ENCODE measurements around the gene TOE1.
"Not testable (repeated sequence)": the region's sequence is repeated elsewhere in the genome, so short reads cannot be mapped to it uniquely, and the experiment has no call there.

TOE1 gene

DNA sequence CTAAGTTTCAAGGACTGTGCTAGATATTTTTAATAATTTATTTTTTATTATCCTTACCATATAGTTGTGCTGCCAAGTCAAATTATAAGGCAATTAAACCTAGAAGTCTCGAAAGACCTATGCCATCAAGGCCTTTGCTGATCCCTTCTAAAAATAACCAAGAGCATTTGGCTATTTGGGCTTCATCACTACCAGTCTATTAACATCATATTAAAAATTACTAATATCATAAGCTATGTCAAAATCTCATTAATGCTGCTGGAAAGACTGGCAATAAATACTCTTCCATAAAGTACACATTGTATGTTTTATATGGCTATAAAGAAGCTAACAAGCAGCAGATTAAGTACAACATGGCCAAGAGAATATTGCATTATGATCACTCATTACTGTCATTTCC lies 43.2 kb downstream of the TOE1 start:
- TF ChIP-seq, protein P1, sequence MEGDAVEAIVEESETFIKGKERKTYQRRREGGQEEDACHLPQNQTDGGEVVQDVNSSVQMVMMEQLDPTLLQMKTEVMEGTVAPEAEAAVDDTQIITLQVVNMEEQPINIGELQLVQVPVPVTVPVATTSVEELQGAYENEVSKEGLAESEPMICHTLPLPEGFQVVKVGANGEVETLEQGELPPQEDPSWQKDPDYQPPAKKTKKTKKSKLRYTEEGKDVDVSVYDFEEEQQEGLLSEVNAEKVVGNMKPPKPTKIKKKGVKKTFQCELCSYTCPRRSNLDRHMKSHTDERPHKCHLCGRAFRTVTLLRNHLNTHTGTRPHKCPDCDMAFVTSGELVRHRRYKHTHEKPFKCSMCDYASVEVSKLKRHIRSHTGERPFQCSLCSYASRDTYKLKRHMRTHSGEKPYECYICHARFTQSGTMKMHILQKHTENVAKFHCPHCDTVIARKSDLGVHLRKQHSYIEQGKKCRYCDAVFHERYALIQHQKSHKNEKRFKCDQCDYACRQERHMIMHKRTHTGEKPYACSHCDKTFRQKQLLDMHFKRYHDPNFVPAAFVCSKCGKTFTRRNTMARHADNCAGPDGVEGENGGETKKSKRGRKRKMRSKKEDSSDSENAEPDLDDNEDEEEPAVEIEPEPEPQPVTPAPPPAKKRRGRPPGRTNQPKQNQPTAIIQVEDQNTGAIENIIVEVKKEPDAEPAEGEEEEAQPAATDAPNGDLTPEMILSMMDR (IDR thresholded peaks at IDR 0.05; ENCODE audit: control extremely low read depth, extremely low read depth, low read depth, missing control alignments) = no peak
- ChIA-PET CTCF (interaction anchor here (0.6 kb wide), 1 partner anchor 10 kb away, joined by 5 read pairs; no protein-coding TSS in a partner anchor), POLR2A (no interaction called here)
- DNase-seq (ENCODE audit: extremely low spot score) = no peak

DNA sequence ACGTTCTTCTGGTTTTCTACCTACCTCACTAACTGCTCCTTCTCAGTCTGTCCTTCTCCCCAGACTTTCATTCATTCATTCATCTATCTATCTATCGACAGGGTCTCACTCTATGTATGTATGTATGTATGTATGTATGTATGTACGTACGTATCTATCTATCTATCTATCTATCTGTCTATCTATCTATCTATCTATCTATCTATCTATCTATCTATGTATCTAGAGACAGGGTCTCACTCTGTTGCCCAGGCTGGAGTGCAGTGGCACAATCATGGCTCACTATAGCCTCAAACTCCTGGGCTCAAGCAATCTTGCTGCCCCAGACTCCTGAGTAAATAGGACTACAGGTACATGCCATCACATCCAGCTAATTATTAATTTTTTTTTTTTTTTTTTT lies 44.2 kb downstream of the TOE1 start:
- DNase-seq (ENCODE audit: extremely low spot score); POLR2A ChIA-PET: not testable (repeated sequence)
- CTCF ChIA-PET = interaction anchor here (1.6 kb wide), 1 partner anchor 25 kb away, joined by 8 read pairs; no protein-coding TSS in a partner anchor

DNA sequence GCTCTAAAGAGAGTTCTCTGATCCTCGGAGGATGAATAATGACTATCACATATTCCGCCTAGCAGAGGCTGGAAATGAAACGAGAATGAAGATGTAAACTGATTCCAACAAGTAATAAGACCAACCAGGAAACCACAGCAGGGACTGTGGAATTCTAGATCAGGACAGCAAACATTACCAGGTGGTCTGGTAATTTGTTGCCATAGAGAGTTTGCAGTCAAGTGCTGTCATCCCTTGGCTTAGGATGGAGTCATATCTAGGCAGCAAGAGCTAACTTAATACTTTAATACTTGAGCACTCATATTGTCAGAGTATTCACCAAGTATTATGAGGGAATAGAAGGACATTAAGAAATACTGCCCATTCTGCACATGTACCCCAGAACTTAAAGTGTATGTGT lies 45.3 kb downstream of the TOE1 start:
- CTCF ChIA-PET = interaction anchor here (1.6 kb wide), 1 partner anchor 26 kb away, joined by 8 read pairs; no protein-coding TSS in a partner anchor
- TF ChIP-seq, protein P1 (IDR thresholded peaks at IDR 0.05; ENCODE audit: control extremely low read depth, extremely low read depth, low read depth, missing control alignments) = no peak
- no peak for DNase-seq (ENCODE audit: extremely low spot score)
- POLR2A ChIA-PET = no interaction called here

DNA sequence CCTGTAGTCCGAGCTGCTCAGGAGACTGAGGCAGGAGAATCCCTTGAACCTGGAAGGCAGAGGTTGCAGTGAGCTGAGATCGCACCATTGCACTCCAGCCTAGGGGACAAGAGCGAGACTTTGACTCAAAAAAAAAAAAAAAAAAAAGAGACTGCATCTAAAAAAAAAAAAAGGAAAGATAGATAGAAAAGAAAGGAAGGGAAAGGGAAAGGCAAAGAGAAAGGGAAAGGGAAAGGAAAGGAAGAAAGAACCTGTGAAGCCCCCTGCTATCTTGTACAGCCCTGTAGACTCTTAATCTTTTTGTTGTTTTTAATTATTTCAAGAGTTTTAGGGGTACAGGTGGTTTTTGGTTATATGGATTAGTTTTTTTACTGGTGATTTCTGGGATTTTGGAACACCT lies 46.2 kb downstream of the TOE1 start:
- no peak for DNase-seq (ENCODE audit: extremely low spot score)
- ChIA-PET POLR2A (no interaction called here), CTCF (no interaction called here)
- TF ChIP-seq, protein P1 (IDR thresholded peaks at IDR 0.05; ENCODE audit: control extremely low read depth, extremely low read depth, low read depth, missing control alignments) = no peak

Data from GM10248 (cell line).